Natural killer cell (primary cell): ENCODE results near the gene GBP2. TPM values are rescaled to one million over a fixed set of nuclear protein-coding genes. Genes with fewer than 3 reads are reported as not detected.
A peak's percentile ranks its signal among the peaks of the same experiment; 100 is the strongest.
"Not testable (repeated sequence)": the region's sequence is repeated elsewhere in the genome, so short reads cannot be mapped to it uniquely, and the experiment has no call there.

ENCODE experiments used
- ATAC-seq, 3 donors: fragments of 150-1000 bp in 2 of 3; fragments of 200-7000 bp in 1 of 3; cut with Tn5 transposase; 1 replicate in 1 of 3; 2 replicates in 2 of 3; pipeline ENCODE4 v1.10.0; 2021; ENCODE audit warnings: mild to moderate bottlenecking in 2 of 3, moderate library complexity in 2 of 3
- DNase-seq, 2 donors: peaks; one replicate each; pipeline versions ENCODE4 v3.0.0 to v3.0.0-alpha.2; 2013 to 2021; ENCODE audit warnings: mixed read lengths in 1 of 2
- H3K27ac ChIP-seq: one replicate; pipeline ENCODE4 v1.5.1; 2013; ENCODE audit warnings: mild to moderate bottlenecking, low read length
- H3K27me3 ChIP-seq: one replicate; pipeline ENCODE4 v1.6.1; 2013; ENCODE audit warnings: low read length; ENCODE audit not compliant: control insufficient read depth, insufficient read depth
- H3K36me3 ChIP-seq: one replicate; pipeline ENCODE4 v1.6.1; 2013; ENCODE audit warnings: low read length; ENCODE audit not compliant: control insufficient read depth, insufficient read depth
- H3K4me1 ChIP-seq: one replicate; pipeline ENCODE4 v1.6.1; 2013; ENCODE audit warnings: low read length; ENCODE audit not compliant: control insufficient read depth, insufficient read depth
- H3K4me3 ChIP-seq: one replicate; pipeline ENCODE4 v1.5.1; 2013; ENCODE audit warnings: low read length
- H3K9me3 ChIP-seq: one replicate; pipeline ENCODE4 v1.6.1; 2013; ENCODE audit warnings: low read length; ENCODE audit not compliant: control insufficient read depth, insufficient read depth
- H3K27ac Mint-ChIP-seq, 2 donors: one replicate each; pipeline ENCODE4 v1.8.0; 2022; ENCODE audit warnings: mild to moderate bottlenecking in 2 of 2, mixed read lengths in 2 of 2, moderate library complexity in 1 of 2
- H3K27me3 Mint-ChIP-seq, 2 donors: one replicate each; pipeline ENCODE4 v1.8.0; 2022; ENCODE audit warnings: low read depth in 2 of 2, mixed read lengths in 2 of 2
- H3K36me3 Mint-ChIP-seq: one replicate; pipeline ENCODE4 v1.8.0; 2022; ENCODE audit warnings: mixed read lengths
- H3K4me1 Mint-ChIP-seq, 2 donors: one replicate each; pipeline ENCODE4 v1.8.0; 2022; ENCODE audit warnings: mixed read lengths in 2 of 2
- H3K4me3 Mint-ChIP-seq: one replicate; pipeline ENCODE4 v1.8.0; 2022; ENCODE audit warnings: mild to moderate bottlenecking, moderate library complexity, mixed read lengths
- H3K9me3 Mint-ChIP-seq, 2 donors: one replicate each; pipeline ENCODE4 v1.8.0; 2022; ENCODE audit warnings: mixed read lengths in 2 of 2
- WGBS: methylation state at CpG from one replicate; pipeline ENCODE4 v1.1.7; 2013; ENCODE audit warnings: missing lambda C conversion rate; ENCODE audit not compliant: insufficient coverage; 5-methylcytosine and 5-hydroxymethylcytosine counted together
- intact Hi-C: fragments of 100-400 bp; cut with micrococcal nuclease; formaldehyde crosslinking; loops from one replicate; pipeline ENCODE4 v1.14.2; 2022
- total RNA-seq, 4 donors: library from RNA; stranded (reverse); fragments of 120-200 nt in 1 of 4; gene quantifications; one replicate each; pipeline versions ENCODE4 v1.2.3 to v1.2.4, GENCODE V29; 2013 to 2022
- TF ChIP-seq, protein P1 (sequence below): fragments of 200-600 bp; IDR thresholded peaks from one replicate; pipeline ENCODE4 v1.8.0; 2022; ENCODE audit warnings: antibody characterized with exemption

GBP2 gene
- total RNA-seq, 3 donors from 2014 or later (not counting 1 experiment from before 2014, with no cell fraction given) = 117 to 153 (median 144) TPM

DNA sequence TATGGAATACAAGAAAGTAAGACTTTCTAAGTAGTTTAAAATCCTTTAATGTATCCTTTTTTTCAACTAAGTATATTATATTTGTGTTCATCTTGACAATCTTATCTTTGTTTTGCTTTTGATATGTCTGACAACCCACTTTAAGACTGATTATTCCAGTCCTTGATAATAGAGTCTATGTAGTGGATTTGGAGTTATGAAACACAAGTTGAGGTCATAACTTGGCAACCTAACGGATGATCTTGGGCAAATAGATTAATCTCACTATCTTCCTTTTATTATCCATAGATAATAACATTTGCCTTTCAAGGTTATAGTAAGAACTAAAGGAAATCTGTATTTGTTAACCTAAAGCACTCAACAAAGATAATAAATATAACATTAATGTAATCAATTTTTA is 4.8 kb upstream of the GBP2 start:
- intact Hi-C loops = no loop called here
- no peak for ATAC-seq

DNA sequence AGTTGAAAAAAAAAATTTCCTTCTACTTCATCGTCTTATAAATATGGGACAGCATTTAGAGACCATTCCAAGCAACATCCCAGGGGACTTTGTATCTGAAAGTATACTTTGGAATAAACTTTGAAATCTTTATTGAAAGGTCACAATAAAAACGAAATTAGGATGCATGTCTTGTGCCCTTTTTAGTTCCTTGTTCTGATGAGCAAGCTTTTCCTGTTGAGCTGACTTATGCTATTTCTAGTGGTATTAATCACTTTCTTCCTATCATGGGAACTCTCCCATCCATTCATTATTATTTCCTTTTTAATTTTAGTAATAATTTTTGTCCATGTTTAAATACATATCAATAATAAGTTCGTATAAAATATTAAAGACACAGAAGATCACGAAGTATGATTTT is 4.0 kb upstream of the GBP2 start:
- H3K36me3 ChIP-seq = no peaks in the 10 kb centered on the region
- ATAC-seq = no peak
- Mint-ChIP-seq H3K27me3 (peaks cover 4 to 9% of the 10 kb centered on the region in 2 donors), H3K27ac (peak overlapping the region; percentile 91 to 97), H3K4me1 (peaks cover 38 to 44% of the 10 kb centered on the region in 2 donors), H3K36me3 (peaks cover 5% of the 10 kb centered on the region), H3K4me3 (no peak overlapping the region), H3K9me3 (no peaks in the 10 kb centered on the region)
- TF ChIP-seq, protein P1, sequence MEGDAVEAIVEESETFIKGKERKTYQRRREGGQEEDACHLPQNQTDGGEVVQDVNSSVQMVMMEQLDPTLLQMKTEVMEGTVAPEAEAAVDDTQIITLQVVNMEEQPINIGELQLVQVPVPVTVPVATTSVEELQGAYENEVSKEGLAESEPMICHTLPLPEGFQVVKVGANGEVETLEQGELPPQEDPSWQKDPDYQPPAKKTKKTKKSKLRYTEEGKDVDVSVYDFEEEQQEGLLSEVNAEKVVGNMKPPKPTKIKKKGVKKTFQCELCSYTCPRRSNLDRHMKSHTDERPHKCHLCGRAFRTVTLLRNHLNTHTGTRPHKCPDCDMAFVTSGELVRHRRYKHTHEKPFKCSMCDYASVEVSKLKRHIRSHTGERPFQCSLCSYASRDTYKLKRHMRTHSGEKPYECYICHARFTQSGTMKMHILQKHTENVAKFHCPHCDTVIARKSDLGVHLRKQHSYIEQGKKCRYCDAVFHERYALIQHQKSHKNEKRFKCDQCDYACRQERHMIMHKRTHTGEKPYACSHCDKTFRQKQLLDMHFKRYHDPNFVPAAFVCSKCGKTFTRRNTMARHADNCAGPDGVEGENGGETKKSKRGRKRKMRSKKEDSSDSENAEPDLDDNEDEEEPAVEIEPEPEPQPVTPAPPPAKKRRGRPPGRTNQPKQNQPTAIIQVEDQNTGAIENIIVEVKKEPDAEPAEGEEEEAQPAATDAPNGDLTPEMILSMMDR = no peak
- H3K4me3 ChIP-seq = no peak overlapping the region
- intact Hi-C loops = no loop called here
- peaks cover 25% of the 10 kb centered on the region for H3K4me1 ChIP-seq
- H3K27ac ChIP-seq = no peak overlapping the region
- H3K9me3 ChIP-seq = no peaks in the 10 kb centered on the region
- H3K27me3 ChIP-seq = no peaks in the 10 kb centered on the region
- DNase-seq = no peak
- WGBS = 50% methylated on average over 2 of the region's 4 CpGs

More for the DNA sequence above, 4.8 kb upstream of the GBP2 start:
- no peaks in the 10 kb centered on the region for H3K9me3 ChIP-seq
- H3K4me3 ChIP-seq = no peak overlapping the region
- Mint-ChIP-seq H3K4me1 (peaks cover 33 to 36% of the 10 kb centered on the region in 2 donors), H3K9me3 (no peaks in the 10 kb centered on the region), H3K36me3 (peaks cover 8% of the 10 kb centered on the region), H3K27ac (peak overlapping the region in 1 of 2 donors; percentile 97), H3K27me3 (peaks cover 9 to 11% of the 10 kb centered on the region in 2 donors), H3K4me3 (no peak overlapping the region)
- TF ChIP-seq, protein P1 = no peak
- no peak for DNase-seq
- H3K27me3 ChIP-seq = no peaks in the 10 kb centered on the region
- WGBS = no CpG with 5 or more reads among the region's 1 CpG
- H3K27ac ChIP-seq = no peak overlapping the region
- no peaks in the 10 kb centered on the region for H3K36me3 ChIP-seq
- peaks cover 25% of the 10 kb centered on the region for H3K4me1 ChIP-seq

DNA sequence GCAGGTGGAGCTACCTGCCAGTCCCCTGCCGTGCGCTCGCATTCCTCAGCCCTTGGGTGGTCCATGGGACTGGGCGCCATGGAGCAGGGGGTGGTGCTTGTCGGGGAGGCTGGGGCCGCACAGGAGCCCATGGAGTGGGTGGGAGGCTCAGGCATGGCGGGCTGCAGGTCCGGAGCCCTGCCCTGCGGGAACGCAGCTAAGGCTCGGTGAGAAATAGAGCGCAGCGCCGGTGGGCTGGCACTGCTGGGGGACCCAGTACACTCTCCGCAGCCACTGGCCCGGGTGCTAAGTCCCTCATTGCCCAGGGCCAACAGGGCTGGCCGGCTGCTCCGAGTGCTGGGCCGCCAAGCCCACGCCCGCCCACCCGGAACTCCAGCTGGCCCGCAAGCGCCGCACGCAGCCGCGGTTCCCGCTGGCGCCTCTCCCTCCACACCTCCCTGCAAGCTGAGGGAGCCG is 2.1 kb upstream of the GBP2 start:
- Mint-ChIP-seq H3K4me1 (peaks cover 57 to 63% of the 10 kb centered on the region in 2 donors), H3K27ac (peak overlapping the region; percentile 94 to 97)
- H3K36me3 Mint-ChIP-seq, intact Hi-C loops, ATAC-seq, H3K27me3 ChIP-seq, H3K9me3 Mint-ChIP-seq, H3K27me3 Mint-ChIP-seq, H3K4me3 Mint-ChIP-seq, DNase-seq, H3K4me3 ChIP-seq, H3K9me3 ChIP-seq, H3K36me3 ChIP-seq: not testable (repeated sequence)
- Histone ChIP-seq H3K27ac (peak overlapping the region; percentile 71), H3K4me1 (peaks cover 28% of the 10 kb centered on the region)
- WGBS = 99% methylated on average over 23 of the region's 31 CpGs

DNA sequence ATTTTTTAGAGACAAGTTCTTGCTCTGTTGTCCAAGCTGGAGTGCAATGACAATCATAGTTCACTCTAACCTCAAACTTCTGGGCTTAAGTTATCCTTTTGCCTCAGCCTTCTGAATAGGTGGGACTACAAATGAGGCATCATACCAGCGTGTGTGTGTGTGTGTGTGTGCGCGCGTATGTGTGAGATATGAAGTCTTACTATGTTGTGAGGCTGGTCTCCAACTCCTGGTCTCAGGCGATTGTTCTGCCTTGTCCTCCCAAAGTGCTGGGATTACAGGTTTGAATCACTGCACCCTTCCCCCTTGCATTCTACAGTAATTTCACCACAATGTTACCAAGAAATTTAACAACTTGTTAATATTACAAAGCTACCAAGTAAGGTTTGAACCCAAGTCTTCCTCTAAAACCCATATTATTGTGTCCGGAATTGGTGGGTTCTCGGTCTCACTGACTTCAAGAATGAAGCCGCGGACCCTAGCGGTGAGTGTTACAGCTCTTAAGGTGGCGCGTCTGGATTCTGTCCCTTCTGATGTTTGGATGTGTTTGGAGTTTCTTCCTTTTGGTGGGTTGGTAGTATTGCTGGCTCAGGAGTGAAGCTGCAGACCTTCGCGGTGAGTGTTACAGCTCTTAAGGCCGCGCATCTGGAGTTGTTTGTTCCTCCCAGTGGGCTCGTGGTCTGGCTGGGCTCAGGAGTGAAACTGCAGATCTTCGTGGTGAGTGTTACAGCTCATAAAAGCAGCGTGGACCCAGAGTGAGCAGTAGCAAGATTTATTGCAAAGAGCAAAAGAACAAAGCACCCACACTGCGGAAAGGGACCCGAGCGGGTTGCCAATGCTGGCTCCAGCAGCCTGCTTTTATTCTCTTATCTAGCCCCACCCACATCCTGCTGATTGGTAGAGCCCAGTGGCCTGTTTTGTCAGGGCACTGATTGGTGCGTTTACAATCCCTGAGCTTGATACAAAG is 970 bp upstream of the GBP2 start:
- ATAC-seq = peak; percentile 16 to 35 (median 26)
- peaks cover 28% of the 10 kb centered on the region for H3K4me1 ChIP-seq
- intact Hi-C loops = loop anchor here (1.0 to 2.0 kb wide), 5 partner anchors 62 to 231 kb away; partner anchors contain the start of genes GBP1, GBP3 and GBP5
- not testable (repeated sequence) for H3K27me3 ChIP-seq, H3K9me3 ChIP-seq, H3K9me3 Mint-ChIP-seq, H3K36me3 ChIP-seq, H3K27me3 Mint-ChIP-seq, H3K36me3 Mint-ChIP-seq
- H3K27ac ChIP-seq = peak overlapping the region; percentile 79
- H3K4me3 Mint-ChIP-seq = peak overlapping the region; percentile 100
- 18% methylated on average over 23 of the region's 23 CpGs for WGBS
- peak overlapping the region; percentile 94 to 97 for H3K27ac Mint-ChIP-seq
- H3K4me1 Mint-ChIP-seq = peaks cover 68 to 74% of the 10 kb centered on the region in 2 donors
- DNase-seq = peak; percentile 56 to 75
- peak overlapping the region; percentile 64 for H3K4me3 ChIP-seq
